Measurements from ENCODE around the gene PRSS56.
"Not testable (repeated sequence)": the region's sequence is repeated elsewhere in the genome, so short reads cannot be mapped to it uniquely, and the experiment has no call there.

The PRSS56 gene

DNA sequence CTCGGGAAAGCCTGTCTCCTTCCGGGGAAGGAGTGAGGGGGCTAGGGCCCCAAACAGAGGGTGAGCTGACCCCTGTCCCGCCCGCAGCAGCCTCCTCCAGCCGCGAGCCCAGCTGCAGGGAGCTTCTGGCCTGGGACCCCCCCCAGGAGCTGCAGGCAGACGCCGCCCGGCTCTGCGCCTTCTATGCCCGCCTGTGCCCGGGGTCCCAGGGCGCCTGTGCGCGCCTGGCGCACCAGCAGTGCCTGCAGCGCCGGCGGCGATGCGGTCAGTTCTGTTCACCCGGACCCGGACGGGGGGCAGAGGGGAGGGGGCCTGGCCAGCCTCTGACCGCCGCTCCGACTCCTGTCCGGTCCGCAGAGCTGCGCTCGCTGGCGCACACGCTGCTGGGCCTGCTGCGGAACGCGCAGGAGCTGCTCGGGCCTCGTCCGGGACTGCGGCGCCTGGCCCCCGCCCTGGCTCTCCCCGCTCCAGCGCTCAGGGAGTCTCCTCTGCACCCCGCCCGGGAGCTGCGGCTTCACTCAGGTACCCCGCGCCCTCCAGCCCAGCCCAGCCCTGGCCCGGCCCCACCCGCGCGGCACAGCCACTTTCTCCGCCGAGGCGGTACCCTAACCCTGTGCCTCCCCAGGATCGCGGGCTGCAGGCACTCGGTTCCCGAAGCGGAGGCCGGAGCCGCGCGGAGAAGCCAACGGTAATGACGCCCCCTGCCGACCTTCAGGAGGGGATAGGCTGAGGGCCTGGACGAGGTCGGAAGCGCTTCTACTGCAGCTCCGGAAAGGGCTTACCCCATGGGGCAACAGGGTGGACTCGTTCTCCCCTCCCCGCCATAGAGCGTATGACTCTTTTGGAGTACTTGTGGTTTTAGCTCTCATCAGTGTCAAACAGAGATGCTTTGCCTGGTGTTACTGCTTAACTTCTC, 3.8 kb downstream of the PRSS56 start:
- no peaks in the 10 kb centered on the region for H3K36me3 Mint-ChIP-seq (ENCODE audit: low read depth)
- peaks cover 46% of the 10 kb centered on the region for H3K27me3 Mint-ChIP-seq
- DNase-seq (peak; percentile 47), ATAC-seq (peak; percentile 59)
- no peak overlapping the region for H3K27ac Mint-ChIP-seq
- H3K9me3 Mint-ChIP-seq: no peaks in the 10 kb centered on the region
- peaks cover 9% of the 10 kb centered on the region for H3K4me1 Mint-ChIP-seq
- H3K4me3 Mint-ChIP-seq: no peak overlapping the region

GRCh38 chr2:232524771-232525170, 4.6 kb downstream of the PRSS56 start:
- DNase-seq (no peak), ATAC-seq (no peak)
- no peak overlapping the region for H3K27ac Mint-ChIP-seq
- H3K4me3 Mint-ChIP-seq: no peak overlapping the region
- no peaks in the 10 kb centered on the region for H3K36me3 Mint-ChIP-seq (ENCODE audit: low read depth)
- H3K27me3 Mint-ChIP-seq: peaks cover 40% of the 10 kb centered on the region
- H3K9me3 Mint-ChIP-seq: no peaks in the 10 kb centered on the region
- peaks cover 11% of the 10 kb centered on the region for H3K4me1 Mint-ChIP-seq

DNA sequence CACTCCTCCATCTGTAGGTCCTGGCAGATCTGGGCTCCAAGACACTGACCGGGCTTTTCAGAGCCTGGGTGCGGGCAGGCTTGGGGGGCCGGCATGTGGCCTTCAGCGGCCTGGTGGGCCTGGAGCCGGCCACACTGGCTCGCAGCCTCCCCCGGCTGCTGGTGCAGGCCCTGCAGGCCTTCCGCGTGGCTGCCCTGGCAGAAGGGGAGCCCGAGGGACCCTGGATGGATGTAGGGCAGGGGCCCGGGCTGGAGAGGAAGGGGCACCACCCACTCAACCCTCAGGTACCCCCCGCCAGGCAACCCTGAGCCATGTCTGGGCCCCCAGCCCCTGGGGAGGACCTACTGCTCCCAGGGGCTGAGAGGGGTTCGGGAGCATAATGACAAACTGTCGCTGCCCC, 5.0 kb downstream of the PRSS56 start:
- Mint-ChIP-seq H3K36me3 (ENCODE audit: low read depth) (no peaks in the 10 kb centered on the region), H3K9me3 (no peaks in the 10 kb centered on the region), H3K27me3 (peaks cover 40% of the 10 kb centered on the region), H3K4me3 (no peak overlapping the region), H3K4me1 (peaks cover 11% of the 10 kb centered on the region), H3K27ac (no peak overlapping the region)
- no peak for DNase-seq
- no peak for ATAC-seq

DNA sequence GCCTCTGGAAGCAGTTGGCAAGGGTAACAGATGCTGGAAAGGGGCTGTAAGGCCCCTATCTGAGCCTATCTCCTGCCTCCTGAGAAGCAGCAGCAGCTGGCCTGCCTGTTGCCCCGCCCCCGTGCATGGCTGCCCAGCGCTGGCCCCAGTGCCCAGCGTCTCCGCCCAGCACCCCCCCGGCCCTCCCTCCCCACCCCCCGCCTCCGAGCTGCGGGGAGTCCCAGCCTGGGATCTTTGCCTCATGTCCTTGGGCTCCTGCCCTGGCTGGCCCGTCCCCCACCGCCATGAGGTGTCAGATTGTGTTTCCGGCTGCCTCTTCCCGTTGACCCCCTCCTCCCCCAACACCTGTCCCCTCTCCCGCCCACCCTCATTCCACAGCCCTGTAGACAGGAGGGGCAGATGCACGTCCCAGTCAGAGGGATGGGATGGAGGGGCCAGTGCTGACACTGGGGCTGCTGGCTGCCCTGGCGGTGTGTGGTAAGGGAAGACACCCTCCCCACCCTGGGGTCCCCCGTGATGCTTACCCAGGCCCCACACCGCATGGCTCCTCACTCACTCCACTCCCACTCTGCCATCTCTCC, 5.7 kb downstream of the PRSS56 start, which contains the start of gene CHRND:
Gene CHRND, plus strand, starts transcription at position 370 of the 581 bp plus-strand sequence. Its CDS starts 56 bp downstream, at position 426.
- Mint-ChIP-seq H3K4me1 (peaks cover 11% of the 10 kb centered on the region), H3K9me3 (no peaks in the 10 kb centered on the region), H3K27ac (no peak within 1 kb of the TSS), H3K36me3 (ENCODE audit: low read depth) (no peaks in the 10 kb centered on the region), H3K27me3 (peaks cover 35% of the 10 kb centered on the region), H3K4me3 (no peak within 1 kb of the TSS)
- DNase-seq (no peak), ATAC-seq (no peak)

- no peak overlapping the region for H3K4me3 Mint-ChIP-seq
- ATAC-seq (no peak), DNase-seq (no peak)
- peaks cover 34% of the 10 kb centered on the region for H3K27me3 Mint-ChIP-seq
- peaks cover 10% of the 10 kb centered on the region for H3K4me1 Mint-ChIP-seq
- no peaks in the 10 kb centered on the region for H3K9me3 Mint-ChIP-seq
- no peak overlapping the region for H3K27ac Mint-ChIP-seq
- no peaks in the 10 kb centered on the region for H3K36me3 Mint-ChIP-seq (ENCODE audit: low read depth)
These were observed 6.3 kb downstream of the PRSS56 start for GRCh38 chr2:232526372-232526941.

DNA sequence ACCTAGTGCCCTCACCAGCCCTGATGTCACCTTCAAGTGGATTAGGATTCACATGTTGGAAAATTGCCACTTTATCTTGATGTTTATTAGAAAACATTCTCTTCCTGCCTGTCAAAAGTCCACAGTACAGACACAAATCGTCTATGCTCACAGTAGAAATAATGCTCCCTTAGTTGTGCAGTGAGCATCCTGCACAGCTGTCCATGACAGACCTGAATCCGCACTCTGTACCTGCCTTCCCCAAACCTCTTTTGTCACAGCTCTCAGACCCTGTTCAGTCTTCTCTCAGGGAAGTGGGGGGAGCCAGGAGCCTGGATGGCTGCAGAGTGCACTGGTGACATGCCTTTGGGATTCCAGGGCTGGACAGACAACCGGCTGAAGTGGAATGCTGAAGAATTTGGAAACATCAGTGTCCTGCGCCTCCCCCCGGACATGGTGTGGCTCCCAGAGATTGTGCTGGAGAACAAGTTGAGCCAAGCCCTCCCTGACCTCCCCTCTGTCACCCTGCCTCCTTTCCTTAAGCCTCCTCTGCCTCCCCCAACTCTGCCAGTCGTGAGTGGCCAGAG, 7.8 kb downstream of the PRSS56 start:
- no peak for ATAC-seq
- H3K27me3 Mint-ChIP-seq: peaks cover 30% of the 10 kb centered on the region

DNA sequence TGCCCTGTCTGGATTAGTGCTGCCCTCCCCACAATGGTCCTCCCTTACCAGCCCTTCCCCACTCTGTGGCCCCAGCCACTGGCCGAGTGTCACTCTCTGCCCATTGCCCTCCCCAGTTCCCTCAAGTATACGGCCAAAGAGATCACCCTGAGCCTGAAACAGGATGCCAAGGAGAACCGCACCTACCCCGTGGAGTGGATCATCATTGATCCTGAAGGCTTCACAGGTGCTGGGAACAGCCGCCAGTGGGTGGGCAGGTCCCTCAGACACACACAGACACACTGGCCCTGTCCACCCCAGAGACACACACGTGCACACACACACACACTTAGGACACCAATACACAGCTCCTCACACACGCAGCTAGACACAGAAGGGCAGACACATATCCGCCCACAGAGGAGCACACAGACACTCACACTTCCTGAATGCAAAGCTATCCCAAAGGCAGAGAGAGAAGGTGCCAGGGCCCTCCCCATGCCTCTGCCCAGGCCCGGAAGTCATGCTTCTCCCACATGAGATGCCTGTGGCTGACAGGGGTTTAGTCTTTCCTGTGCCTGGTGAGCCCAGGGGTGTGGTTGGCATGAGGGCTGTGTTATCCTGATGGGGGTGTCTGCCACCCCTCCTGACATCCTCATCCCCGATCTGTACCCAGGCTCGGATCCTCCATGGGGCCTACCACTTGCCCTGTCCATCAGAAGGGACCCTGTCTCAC, 8.7 kb downstream of the PRSS56 start:
- ATAC-seq: no peak
- Mint-ChIP-seq H3K9me3 (no peaks in the 10 kb centered on the region), H3K4me1 (peaks cover 7% of the 10 kb centered on the region), H3K4me3 (no peak overlapping the region), H3K27me3 (peaks cover 25% of the 10 kb centered on the region), H3K36me3 (ENCODE audit: low read depth) (no peaks in the 10 kb centered on the region), H3K27ac (no peak overlapping the region)
- DNase-seq: no peak

More for the DNA sequence above, 7.8 kb downstream of the PRSS56 start:
- Mint-ChIP-seq H3K4me3 (no peak overlapping the region), H3K27ac (no peak overlapping the region), H3K36me3 (ENCODE audit: low read depth) (no peaks in the 10 kb centered on the region), H3K9me3 (no peaks in the 10 kb centered on the region), H3K4me1 (peaks cover 9% of the 10 kb centered on the region)
- no peak for DNase-seq

- Mint-ChIP-seq H3K4me1 (peaks cover 5% of the 10 kb centered on the region), H3K27ac (no peak overlapping the region), H3K4me3 (no peak overlapping the region), H3K27me3 (peaks cover 18% of the 10 kb centered on the region), H3K36me3 (ENCODE audit: low read depth) (no peaks in the 10 kb centered on the region), H3K9me3 (no peaks in the 10 kb centered on the region)
- DNase-seq (no peak), ATAC-seq (no peak)
These were observed 9.8 kb downstream of the PRSS56 start for GRCh38 chr2:232529806-232530547.

DNA sequence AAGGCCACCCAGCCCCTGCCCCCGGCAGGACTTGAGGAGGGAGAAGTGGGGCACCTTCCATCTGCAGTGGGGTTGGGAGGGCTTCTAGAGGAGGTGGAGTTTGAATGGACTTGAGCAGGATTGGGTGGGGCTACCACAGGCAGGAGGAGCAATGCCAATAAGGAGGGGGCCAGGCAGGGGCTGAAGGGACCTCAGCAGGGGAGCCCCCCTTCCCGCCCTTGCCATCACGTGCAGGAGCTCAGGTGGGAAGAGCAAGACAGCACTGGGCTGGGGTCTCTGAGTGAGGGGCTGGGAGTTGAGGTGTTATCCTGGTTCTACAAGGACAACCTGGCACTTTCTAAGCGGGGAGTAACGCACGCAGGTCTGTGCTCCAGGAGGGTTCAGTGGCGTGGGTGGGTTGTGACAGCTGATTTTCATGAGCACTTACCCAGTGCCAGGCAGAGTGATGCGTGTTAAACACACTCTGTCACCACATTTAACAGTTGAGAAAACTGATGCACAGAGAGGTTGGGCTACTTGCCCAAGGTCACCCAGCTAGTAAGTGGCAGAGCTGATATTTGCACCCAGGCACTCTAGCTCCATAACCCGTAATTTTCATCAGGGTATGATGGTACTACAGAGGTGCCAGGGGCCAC, 10.6 kb downstream of the PRSS56 start:
- H3K27me3 Mint-ChIP-seq: peaks cover 15% of the 10 kb centered on the region
- H3K36me3 Mint-ChIP-seq (ENCODE audit: low read depth): no peaks in the 10 kb centered on the region
- peaks cover 5% of the 10 kb centered on the region for H3K4me1 Mint-ChIP-seq
- H3K9me3 Mint-ChIP-seq: no peaks in the 10 kb centered on the region
- H3K4me3 Mint-ChIP-seq: no peak overlapping the region
- no peak for ATAC-seq
- no peak overlapping the region for H3K27ac Mint-ChIP-seq
- no peak for DNase-seq

DNA sequence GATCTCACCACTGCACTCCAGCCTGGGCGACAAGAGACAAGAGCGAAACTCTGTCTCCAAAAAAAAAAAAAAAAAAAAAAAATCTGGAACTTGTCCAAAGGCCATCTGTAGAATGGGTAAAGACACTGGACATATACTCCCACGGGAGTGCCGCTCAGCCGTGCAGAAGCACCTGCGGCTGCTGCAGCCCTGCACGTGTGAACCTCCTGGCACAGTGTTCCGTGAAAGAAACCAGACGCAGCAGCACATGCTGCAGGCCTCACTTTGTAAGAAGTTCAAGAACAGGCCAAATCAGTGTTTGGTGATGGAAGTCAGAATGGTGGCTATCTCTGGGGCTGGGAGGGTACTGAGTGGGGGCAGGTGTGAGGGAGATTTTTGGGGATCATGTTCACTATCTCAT, 12.2 kb downstream of the PRSS56 start:
- Mint-ChIP-seq H3K36me3 (ENCODE audit: low read depth) (no peaks in the 10 kb centered on the region), H3K4me3 (no peak overlapping the region), H3K27me3 (peaks cover 6% of the 10 kb centered on the region), H3K4me1 (peaks cover 5% of the 10 kb centered on the region), H3K27ac (no peak overlapping the region), H3K9me3 (no peaks in the 10 kb centered on the region)
- DNase-seq: no peak
- ATAC-seq: no peak

DNA sequence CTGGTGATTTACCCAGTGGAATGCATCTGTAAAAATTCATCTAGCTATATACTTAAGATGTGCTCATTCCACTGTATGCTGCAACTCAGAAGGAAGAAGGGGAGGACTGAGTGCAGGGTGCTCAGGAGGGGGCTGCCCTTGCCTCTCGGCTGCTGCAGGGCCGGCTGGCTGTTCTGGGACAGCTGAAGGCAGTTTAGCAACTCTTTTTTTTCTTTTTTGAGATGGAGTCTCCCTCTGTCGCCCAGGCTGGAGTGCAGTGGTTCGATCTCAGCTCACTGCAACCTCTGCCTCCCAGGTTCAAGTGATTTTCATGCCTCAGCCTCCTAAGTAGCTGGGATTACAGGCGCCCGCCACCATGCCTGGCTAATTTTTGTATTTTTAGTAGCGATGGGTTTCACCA, 12.6 kb downstream of the PRSS56 start:
- H3K4me1 Mint-ChIP-seq; H3K36me3 Mint-ChIP-seq (ENCODE audit: low read depth); H3K9me3 Mint-ChIP-seq; H3K27ac Mint-ChIP-seq; DNase-seq; H3K27me3 Mint-ChIP-seq; ATAC-seq; H3K4me3 Mint-ChIP-seq: not testable (repeated sequence)

- Mint-ChIP-seq H3K36me3 (ENCODE audit: low read depth) (no peaks in the 10 kb centered on the region), H3K9me3 (no peaks in the 10 kb centered on the region), H3K4me1 (peaks cover 7% of the 10 kb centered on the region), H3K4me3 (no peak overlapping the region), H3K27ac (no peak overlapping the region), H3K27me3 (peaks cover 4% of the 10 kb centered on the region)
- ATAC-seq (no peak), DNase-seq (no peak)
These were observed 13.9 kb downstream of the PRSS56 start for GRCh38 chr2:232533944-232534710.

Data from activated naive CD8-positive, alpha-beta T cell treated with anti-CD3 and anti-CD28 coated beads, Interleukin-2, amount 50 U/mL, for 24 hours (primary cell).